H1 (cell line): Measurements from ENCODE around the gene FBXL17. TPM values are rescaled to one million over a fixed set of nuclear protein-coding genes. Genes with fewer than 3 reads are reported as not detected.

Source experiments
- CTCF ChIA-PET: fragments of 300-600 bp; sonication (Branson Sonifier 250); formaldehyde crosslinking; loops from one replicate; lab custom pipeline; 2021; ENCODE audit not compliant: partially characterized antibody; lab: Charles Lee
- POLR2A ChIA-PET: fragments of 300-600 bp; sonication (Branson Sonifier 250); formaldehyde crosslinking; loops from one replicate; lab custom pipeline; 2021; ENCODE audit warnings: inconsistent platforms; ENCODE audit not compliant: partially characterized antibody; lab: Charles Lee
- DNase-seq, 2 experiments: peaks; one replicate each; pipeline versions ENCODE4 v3.0.0 to v3.0.0-alpha.2; 2010 to 2022; ENCODE audit warnings: low spot score in 2 of 2, low read depth in 1 of 2, mixed read lengths in 1 of 2
- FAIRE-seq: peaks from 2 replicates; lab custom pipeline; 2011; peaks lifted over from hg19 to GRCh38; lab: Jason Lieb, UNC
- H2AFZ ChIP-seq: 2 replicates; pipeline ENCODE4 v1.8.1; 2012; ENCODE audit warnings: low read length, inconsistent platforms
- H2AK5ac ChIP-seq: 2 replicates; pipeline ENCODE4 v1.6.1; 2013; ENCODE audit warnings: low read depth, low read length
- H2BK120ac ChIP-seq: replicated peaks from 2 replicates; pipeline ENCODE3; 2013; ENCODE audit warnings: low read depth, low read length, inconsistent platforms
- H2BK12ac ChIP-seq: 2 replicates; pipeline ENCODE4 v1.6.1; 2013; ENCODE audit warnings: low read depth, low read length
- H2BK15ac ChIP-seq: 2 replicates; pipeline ENCODE4 v1.6.1; 2013; ENCODE audit warnings: low read length
- H2BK20ac ChIP-seq: 2 replicates; pipeline ENCODE4 v1.6.1; 2013; ENCODE audit warnings: low read length
- H2BK5ac ChIP-seq: 2 replicates; pipeline ENCODE4 v1.6.1; 2013; ENCODE audit warnings: low read depth, low read length
- H3K14ac ChIP-seq: 2 replicates; pipeline ENCODE4 v1.6.1; 2013; ENCODE audit warnings: inconsistent platforms; ENCODE audit not compliant: insufficient read length
- H3K18ac ChIP-seq: 2 replicates; pipeline ENCODE4 v1.6.1; 2013; ENCODE audit warnings: low read length; ENCODE audit errors: extremely low read depth
- H3K23ac ChIP-seq: 2 replicates; pipeline ENCODE4 v1.6.1; 2013; ENCODE audit warnings: inconsistent platforms; ENCODE audit not compliant: insufficient read length
- H3K23me2 ChIP-seq: 2 replicates; pipeline ENCODE4 v1.6.1; 2013; ENCODE audit warnings: low read depth, low read length
- H3K27ac ChIP-seq: 2 replicates; pipeline ENCODE4 v1.6.1; 2011; ENCODE audit warnings: low read depth, low read length, inconsistent platforms
- H3K27me3 ChIP-seq, 4 experiments: replicated peaks in 1 of 4; 1 replicate in 1 of 4; 2 replicates in 3 of 4; pipeline versions ENCODE4 v1.6.1 to v1.8.1; 2011 to 2013; ENCODE audit warnings: low read length in 3 of 4, mild to moderate bottlenecking in 3 of 4, inconsistent platforms in 2 of 4, mixed read lengths in 2 of 4, moderate library complexity in 1 of 4; ENCODE audit not compliant: control insufficient read depth in 3 of 4, insufficient read depth in 3 of 4; ENCODE audit errors: extremely low read depth in 1 of 4
- H3K36me3 ChIP-seq, 4 experiments: 2 replicates each; pipeline versions ENCODE4 v1.6.1 to v1.8.1; 2011 to 2013; ENCODE audit warnings: mild to moderate bottlenecking in 4 of 4, low read length in 3 of 4, moderate library complexity in 2 of 4, control low read depth in 1 of 4, inconsistent platforms in 1 of 4; ENCODE audit not compliant: insufficient read depth in 4 of 4, control insufficient read depth in 2 of 4
- H3K4ac ChIP-seq: replicated peaks from 2 replicates; pipeline ENCODE3; 2013; ENCODE audit warnings: low read length, low read depth, mixed read lengths, inconsistent platforms; ENCODE audit not compliant: insufficient read length
- H3K4me1 ChIP-seq, 4 experiments: replicated peaks in 1 of 4; 1 replicate in 1 of 4; 2 replicates in 3 of 4; pipeline versions ENCODE4 v1.6.1 to v1.8.1; 2011 to 2013; ENCODE audit warnings: low read length in 3 of 4, inconsistent platforms in 2 of 4, mixed read lengths in 1 of 4; ENCODE audit not compliant: insufficient read depth in 4 of 4, control insufficient read depth in 3 of 4
- H3K4me2 ChIP-seq, 2 experiments: 2 replicates each; pipeline versions ENCODE4 v1.6.1 to v1.8.1; 2011 to 2013; ENCODE audit warnings: low read depth in 2 of 2, low read length in 2 of 2, control low read depth in 1 of 2, inconsistent platforms in 1 of 2, mild to moderate bottlenecking in 1 of 2; ENCODE audit not compliant: insufficient read depth in 1 of 2
- H3K4me3 ChIP-seq, 4 experiments: fragments of 200-600, 300-600 bp in 1 of 4; sonication (generic), shearing (Covaris generic), sonication (Bioruptor Twin) in 1 of 4; 2 replicates each; pipeline versions ENCODE4 v1.5.1 to v1.8.1; 2011 to 2016; ENCODE audit warnings: low read length in 4 of 4, low read depth in 3 of 4, control low read depth in 2 of 4, inconsistent platforms in 2 of 4, mild to moderate bottlenecking in 2 of 4, mixed read lengths in 1 of 4, moderate library complexity in 1 of 4; ENCODE audit not compliant: insufficient read depth in 2 of 4; ENCODE audit errors: extremely low read depth in 1 of 4
- H3K56ac ChIP-seq: replicated peaks from 2 replicates; pipeline ENCODE3; 2013; ENCODE audit warnings: low read depth, mild to moderate bottlenecking, mixed read lengths, low read length, inconsistent platforms; ENCODE audit not compliant: insufficient read length
- H3K79me1 ChIP-seq: 2 replicates; pipeline ENCODE4 v1.6.1; 2013; ENCODE audit warnings: low read depth, low read length, control low read depth
- H3K79me2 ChIP-seq, 2 experiments: 2 replicates each; pipeline versions ENCODE4 v1.6.1 to v1.8.1; 2012 to 2013; ENCODE audit warnings: low read length in 2 of 2, mild to moderate bottlenecking in 2 of 2, inconsistent platforms in 1 of 2; ENCODE audit not compliant: insufficient read depth in 2 of 2, control insufficient read depth in 1 of 2
- H3K9ac ChIP-seq, 4 experiments: replicated peaks in 1 of 4; 1 replicate in 1 of 4; 2 replicates in 3 of 4; pipeline versions ENCODE4 v1.6.1 to v1.8.1; 2011 to 2013; ENCODE audit warnings: low read depth in 3 of 4, low read length in 3 of 4, control low read depth in 2 of 4, mild to moderate bottlenecking in 2 of 4, moderate library complexity in 2 of 4, inconsistent platforms in 1 of 4; ENCODE audit errors: extremely low read depth in 1 of 4
- H3K9me3 ChIP-seq, 2 experiments: 2 replicates each; pipeline versions ENCODE4 v1.6.1 to v1.8.1; 2012 to 2013; ENCODE audit warnings: mild to moderate bottlenecking in 2 of 2, moderate library complexity in 2 of 2, control low read depth in 1 of 2, inconsistent platforms in 1 of 2, low read depth in 1 of 2, low read length in 1 of 2, mixed read lengths in 1 of 2; ENCODE audit not compliant: insufficient read depth in 2 of 2
- H4K20me1 ChIP-seq, 2 experiments: replicated peaks in 1 of 2; 2 replicates each; pipeline versions ENCODE3 to v1.8.1; 2011 to 2013; ENCODE audit warnings: inconsistent platforms in 2 of 2, low read length in 2 of 2, mild to moderate bottlenecking in 1 of 2; ENCODE audit not compliant: insufficient read depth in 2 of 2, control insufficient read depth in 1 of 2
- H4K5ac ChIP-seq: 2 replicates; pipeline ENCODE4 v1.6.1; 2013; ENCODE audit warnings: low read length, low read depth, mixed read lengths, inconsistent platforms; ENCODE audit not compliant: insufficient read length
- H4K8ac ChIP-seq: 2 replicates; pipeline ENCODE4 v1.8.0; 2013; ENCODE audit warnings: mild to moderate bottlenecking, moderate library complexity, low read length, inconsistent platforms; ENCODE audit not compliant: insufficient read depth; ENCODE audit errors: extremely low read depth
- H4K91ac ChIP-seq: replicated peaks from 2 replicates; pipeline ENCODE3; 2013; ENCODE audit warnings: low read length, mixed read lengths, inconsistent platforms; ENCODE audit not compliant: insufficient read length
- CBX5 ChIP-seq: fragments of 300-800, 300-1000 bp; sonication (generic); IDR thresholded peaks from 2 replicates; pipeline ENCODE4 v1.7.1; 2016; ENCODE audit warnings: antibody characterized with exemption, low read length, low read depth
- KDM5A ChIP-seq: fragments of 200-600 bp; IDR thresholded peaks from 2 replicates; pipeline ENCODE4 v1.7.1; 2012; ENCODE audit warnings: mild to moderate bottlenecking, low read length, inconsistent platforms, mixed read lengths
- NANOG ChIP-seq: IDR thresholded peaks from 2 replicates; pipeline ENCODE4 v1.6.1; 2011; ENCODE audit warnings: low read length, low read depth, mild to moderate bottlenecking, inconsistent platforms; ENCODE audit not compliant: insufficient read depth, poor library complexity, severe bottlenecking
- NRF1 ChIP-seq: IDR thresholded peaks from 2 replicates; pipeline ENCODE4 v1.6.1; 2011; ENCODE audit warnings: mild to moderate bottlenecking, low read depth, low read length, improper control_type of control experiment
- ZNF274 ChIP-seq: IDR thresholded peaks from 2 replicates; pipeline ENCODE4 v1.7.0; 2012; ENCODE audit warnings: low read length, borderline replicate concordance; ENCODE audit errors: extremely low read depth
- WGBS, 2 experiments: shearing (Covaris generic) in 1 of 2; methylation state at CpG; one replicate each; pipeline versions ENCODE4 v1.1.6 to v1.1.7; 2013 to 2015; ENCODE audit warnings: low lambda C conversion rate in 2 of 2, mixed read lengths in 2 of 2, inconsistent platforms in 1 of 2, low coverage in 1 of 2, missing lambda C conversion rate in 1 of 2; ENCODE audit not compliant: insufficient replicate concordance in 2 of 2, insufficient coverage in 1 of 2, insufficient read length in 1 of 2; ENCODE audit errors: extremely low coverage in 1 of 2, missing lambda C conversion rate in 1 of 2; 5-methylcytosine and 5-hydroxymethylcytosine counted together
- polyA plus RNA-seq, 7 experiments: library from polyadenylated mRNA; depleted of rRNA in 3 of 7; stranded (reverse) in 5 of 7; unstranded in 2 of 7; fragments of >200 nt in 5 of 7; fragments of 200-250 nt in 2 of 7; gene quantifications; 1 replicate in 5 of 7; 2 replicates in 1 of 7; 4 replicates in 1 of 7; pipeline versions ENCODE4 v1.2.1 to v1.2.3, GENCODE V29; 2011 to 2013; ENCODE audit warnings: missing spikeins in 2 of 7, mixed read lengths in 2 of 7
- total RNA-seq: library from RNA; stranded (reverse); fragmentation: NEBNext Ultra II Directional; extraction: Animal tissue kit (Norgen Biotek cat#: 25700); gene quantifications from 2 replicates; pipeline ENCODE4 v1.2.1, GENCODE V29; 2021

FBXL17 gene
- total and polyA plus RNA-seq, 2 of the 8 experiments (the other 6 are each of a cell fraction or from before 2014, with no cell fraction given) = 0.35 to 4.3 TPM

- Histone ChIP-seq H3K9me3 (no peaks in the 10 kb centered on the region), H4K5ac (no peak overlapping the region), H3K79me1 (no peaks in the 10 kb centered on the region), H3K27ac (no peak overlapping the region), H3K18ac (no peak overlapping the region), H3K4me2 (no peak overlapping the region), H2BK120ac (no peak overlapping the region), H3K23me2 (no peaks in the 10 kb centered on the region), H2BK5ac (no peak overlapping the region), H2BK15ac (no peak overlapping the region), H3K23ac (no peak overlapping the region), H3K27me3 (no peaks in the 10 kb centered on the region), H2AFZ (no peak overlapping the region), H3K4me1 (no peaks in the 10 kb centered on the region), H3K4me3 (no peak overlapping the region), H3K9ac (no peak overlapping the region), H4K20me1 (no peaks in the 10 kb centered on the region), H3K79me2 (no peaks in the 10 kb centered on the region), H4K91ac (no peak overlapping the region), H3K4ac (no peak overlapping the region), H2AK5ac (no peak overlapping the region), H4K8ac (no peak overlapping the region), H2BK20ac (no peak overlapping the region), H3K56ac (no peak overlapping the region), H3K36me3 (no peaks in the 10 kb centered on the region), H2BK12ac (no peak overlapping the region), H3K14ac (no peak overlapping the region)
- TF ChIP-seq NANOG (no peak), ZNF274 (no peak), NRF1 (no peak), CBX5 (no peak), KDM5A (no peak)
- DNase-seq (no peak), FAIRE-seq (no peak)
- ChIA-PET POLR2A (interaction anchor here (1.2 kb wide), 1 partner anchor 52 kb away, joined by 3 read pairs; no protein-coding TSS in a partner anchor), CTCF (interaction anchor here (1.0 kb wide), 1 partner anchor 25 kb away, joined by 3 read pairs; no protein-coding TSS in a partner anchor)
- 89 to 100% methylated on average over 1 of the region's 1 CpG for WGBS, 2 experiments
Observed at GRCh38 chr5:108312258-108312657, 69.6 kb downstream of the FBXL17 start.
